K562 (cell line): ENCODE data around the gene ST6GALNAC6. TPM values are rescaled to one million over a fixed set of nuclear protein-coding genes. Genes with fewer than 3 reads are reported as not detected.

ENCODE experiments used
- C11orf30 ChIP-seq: fragments of 450-650 bp; IDR thresholded peaks from 2 replicates; pipeline ENCODE4 v1.6.1; 2016; ENCODE audit warnings: low read depth, mild to moderate bottlenecking
- CC2D1A ChIP-seq: fragments of 450-650 bp; IDR thresholded peaks from 2 replicates; pipeline ENCODE4 v1.6.1; 2017; ENCODE audit warnings: mild to moderate bottlenecking
- CGGBP1 ChIP-seq: fragments of 250-450 bp; sonication (Bioruptor Pico); IDR thresholded peaks from 2 replicates; pipeline ENCODE4 v1.9.0; 2021; ENCODE audit warnings: mild to moderate bottlenecking
- CLOCK ChIP-seq: fragments of 250-450 bp; sonication (Bioruptor Pico); IDR thresholded peaks from 2 replicates; pipeline ENCODE4 v1.4.0; 2020; ENCODE audit warnings: mild to moderate bottlenecking, moderate library complexity, borderline replicate concordance
- HDAC6 ChIP-seq: IDR thresholded peaks from 2 replicates; pipeline ENCODE4 v1.6.1; 2012; ENCODE audit warnings: low read depth, mild to moderate bottlenecking, control low read depth, inconsistent platforms, low read length, moderate library complexity
- HNRNPLL ChIP-seq: fragments of 200-400 bp; formaldehyde crosslinking; IDR thresholded peaks from 2 replicates; pipeline ENCODE4 v1.6.1; 2017; ENCODE audit warnings: low read length, low read depth, mild to moderate bottlenecking; ENCODE audit not compliant: poor library complexity, severe bottlenecking
- IRF1 ChIP-seq: sonication (generic); formaldehyde crosslinking; IDR thresholded peaks from 2 replicates; pipeline ENCODE4 v1.8.0; 2022; ENCODE audit warnings: missing genetic modification reagents, mild to moderate bottlenecking, borderline replicate concordance
- MTA3 ChIP-seq: fragments of 450-650 bp; formaldehyde crosslinking; IDR thresholded peaks from 2 replicates; pipeline ENCODE4 v1.6.1; 2017; ENCODE audit warnings: mild to moderate bottlenecking, borderline replicate concordance
- MYC ChIP-seq, 2 experiments: fragments of 250-450 bp in 1 of 2; sonication (Bioruptor Pico) in 1 of 2; IDR thresholded peaks; 2 replicates each; pipeline versions ENCODE4 v1.5.1 to v1.6.1; 2012 to 2021; ENCODE audit warnings: low read depth in 2 of 2, borderline replicate concordance in 1 of 2, improper control_type of control experiment in 1 of 2, low read length in 1 of 2, mild to moderate bottlenecking in 1 of 2, moderate library complexity in 1 of 2
- NELFE ChIP-seq: IDR thresholded peaks from 2 replicates; pipeline ENCODE4 v1.6.1; 2011; ENCODE audit warnings: mild to moderate bottlenecking; ENCODE audit not compliant: insufficient read depth, insufficient read length
- PHB ChIP-seq: fragments of 250-450 bp; sonication (Bioruptor Pico); IDR thresholded peaks from 2 replicates; pipeline ENCODE4 v1.5.0; 2021
- SRSF7 ChIP-seq: fragments of 200-400 bp; formaldehyde crosslinking; optimal IDR thresholded peaks from 2 replicates; pipeline ENCODE3; 2017; ENCODE audit warnings: mild to moderate bottlenecking, low read depth, low read length
- THAP12 ChIP-seq: fragments of 250-450 bp; sonication (Bioruptor Pico); IDR thresholded peaks from 2 replicates; pipeline ENCODE4 v1.9.0; 2021; ENCODE audit warnings: mild to moderate bottlenecking, inconsistent platforms
- THAP7 ChIP-seq: fragments of 250-450 bp; sonication (Bioruptor Pico); IDR thresholded peaks from 2 replicates; pipeline ENCODE4 v1.5.0; 2021
- TRIM25 ChIP-seq: fragments of 450-650 bp; IDR thresholded peaks from 2 replicates; pipeline ENCODE4 v1.7.0; 2016; ENCODE audit warnings: borderline replicate concordance
- ZKSCAN8 ChIP-seq: fragments of 200-800 bp; sonication (Bioruptor generic); IDR thresholded peaks from 2 replicates; pipeline ENCODE4 v1.6.1; 2016; ENCODE audit warnings: missing genetic modification characterization, missing compliant biosample characterization
- ZNF583 ChIP-seq: fragments of 250-450 bp; sonication (Bioruptor Pico); IDR thresholded peaks from 2 replicates; pipeline ENCODE4 v1.4.0; 2020
- polyA plus RNA-seq, 8 experiments: library from polyadenylated mRNA; depleted of rRNA in 4 of 8; stranded (reverse) in 5 of 8; unstranded in 3 of 8; fragments of >200 nt; fragmentation: Nextera tagmentation in 2 of 8; fragmentation: Illumina TruSeq in 1 of 8; extraction: Ambion mirVana in 2 of 8; extraction: Trizol in 1 of 8; gene quantifications; 2 replicates each; pipeline versions ENCODE4 v1.2.1 to v1.2.3, GENCODE V29; 2011 to 2014; ENCODE audit warnings: inconsistent platforms in 1 of 8, missing spikeins in 1 of 8
- total RNA-seq, 7 experiments: library from RNA; depleted of rRNA in 6 of 7; stranded (reverse); fragments of >200 nt in 6 of 7; fragmentation: Illumina TruSeq in 2 of 7; extraction: Trizol in 2 of 7; gene quantifications; 2 replicates each; pipeline versions ENCODE4 v1.2.1 to v1.2.3, GENCODE V29; 2011 to 2021; ENCODE audit warnings: low replicate concordance in 1 of 7

ST6GALNAC6 gene
- total and polyA plus RNA-seq, 9 of the 15 experiments (the other 6 are each of a cell fraction or from before 2014, with no cell fraction given): 0.13 to 23.0 (median 14.5) TPM

- TF ChIP-seq IRF1 (CRISPR knock-in tag) (no peak), CLOCK (CRISPR knock-in tag) (no peak), CC2D1A (peak; percentile 50; the same call in 1 of the 2 replicates), CGGBP1 (no peak), THAP12 (CRISPR knock-in tag) (no peak), HNRNPLL (no peak), MTA3 (0 out of 2 replicates have a peak, but pooled peaks have one; percentile 43), SRSF7 (no peak), NELFE (no peak), HDAC6 (no peak), PHB (no peak), C11orf30 (no peak), TRIM25 (no peak), THAP7 (CRISPR knock-in tag) (no peak), ZNF583 (CRISPR knock-in tag) (no peak), ZKSCAN8 (no peak), MYC (IDR thresholded peaks at IDR 0.05; ENCODE audit: low read depth, low read length) (peak; percentile 39; the same call in 1 of the 2 replicates), MYC (CRISPR knock-in tag; IDR thresholded peaks at IDR 0.05; ENCODE audit: borderline replicate concordance, low read depth) (no peak)
Observed at GRCh38 chr9:127921557-127922120, 22.2 kb upstream of the ST6GALNAC6 start (continued).
